Activated CD4-positive, alpha-beta T cell treated with anti-CD3 and anti-CD28 coated beads for 1 hour (primary cell): ENCODE data around the gene TAB3.

ENCODE experiments used
- DNase-seq: peaks from one replicate; pipeline ENCODE4 v3.0.0-alpha.2; 2020

The TAB3 gene

DNA sequence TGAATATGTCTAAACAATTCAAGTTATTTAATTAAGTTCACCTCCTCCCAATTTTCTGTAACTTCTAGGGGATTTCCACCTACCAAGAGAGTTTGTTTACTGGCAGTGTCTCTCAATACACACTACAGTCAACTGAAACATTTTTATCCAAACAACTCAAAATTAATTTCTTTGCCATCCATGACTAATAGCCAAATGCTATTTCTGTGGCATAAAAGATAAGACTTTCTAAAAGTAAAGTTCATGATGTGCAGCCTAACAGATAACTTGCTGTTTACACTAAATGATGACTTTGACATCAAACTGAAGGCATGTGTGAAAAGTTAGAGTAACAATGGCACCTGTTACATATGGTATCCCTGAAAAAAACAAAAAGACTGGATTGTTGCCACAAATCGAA lies 7.3 kb downstream of the TAB3 start:
- no peak for DNase-seq

DNA sequence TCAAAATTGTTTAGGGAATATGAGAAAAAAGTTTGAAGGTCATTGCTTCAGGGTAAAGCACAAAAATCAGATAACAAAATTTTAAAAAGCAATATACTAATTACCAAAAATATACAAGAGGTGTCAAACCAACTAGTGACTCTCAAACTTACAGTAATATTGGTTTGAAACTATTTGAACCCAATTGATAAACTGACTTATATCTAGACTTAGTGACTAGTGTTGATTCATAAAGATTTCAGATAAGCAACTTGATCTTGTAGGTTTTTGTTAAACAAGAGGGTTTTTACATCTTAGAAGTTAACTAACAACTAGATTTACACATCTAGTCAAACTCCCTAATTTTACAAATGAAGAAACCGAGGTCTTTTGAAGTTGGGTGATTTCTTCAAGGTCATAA lies 7.7 kb downstream of the TAB3 start:
- DNase-seq, result no peak

DNA sequence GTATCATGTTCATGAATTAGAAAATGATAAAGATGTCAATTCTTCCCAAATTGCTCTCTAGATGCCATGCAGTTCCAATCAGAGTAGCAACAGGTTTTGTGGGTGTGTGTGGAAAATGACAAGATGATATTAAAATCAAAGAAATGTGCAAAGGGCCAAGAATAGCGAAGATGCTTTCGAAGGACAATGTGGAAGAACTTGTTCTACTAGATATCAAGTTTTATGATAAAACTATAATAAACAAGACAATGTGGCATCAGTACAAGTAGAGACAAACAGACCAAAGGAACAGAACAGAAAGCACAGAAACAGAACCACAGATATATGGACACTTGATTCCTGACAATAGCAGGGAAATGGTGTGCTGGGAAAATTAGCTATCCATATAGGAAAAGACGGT lies 9.0 kb downstream of the TAB3 start:
- no peak for DNase-seq

DNA sequence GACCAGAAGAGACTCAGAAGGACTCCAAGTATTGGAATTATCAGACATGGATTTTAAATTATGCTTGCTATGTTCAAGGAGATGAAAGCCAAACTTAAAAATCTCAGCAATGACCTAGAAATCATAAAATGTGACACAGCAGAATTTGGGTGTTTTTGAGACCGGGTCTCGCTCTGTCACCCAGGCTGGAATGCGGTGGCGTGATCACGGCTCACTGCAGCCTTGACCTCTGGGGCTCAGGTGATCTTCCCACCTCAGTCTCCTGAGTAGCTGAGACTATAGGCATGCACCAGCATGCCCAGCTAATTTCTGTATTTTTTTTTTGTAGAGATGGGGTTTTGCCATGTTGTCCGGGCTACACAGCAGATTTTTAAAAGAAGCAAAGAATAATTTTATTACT lies 12.7 kb downstream of the TAB3 start:
- no peak for DNase-seq

DNA sequence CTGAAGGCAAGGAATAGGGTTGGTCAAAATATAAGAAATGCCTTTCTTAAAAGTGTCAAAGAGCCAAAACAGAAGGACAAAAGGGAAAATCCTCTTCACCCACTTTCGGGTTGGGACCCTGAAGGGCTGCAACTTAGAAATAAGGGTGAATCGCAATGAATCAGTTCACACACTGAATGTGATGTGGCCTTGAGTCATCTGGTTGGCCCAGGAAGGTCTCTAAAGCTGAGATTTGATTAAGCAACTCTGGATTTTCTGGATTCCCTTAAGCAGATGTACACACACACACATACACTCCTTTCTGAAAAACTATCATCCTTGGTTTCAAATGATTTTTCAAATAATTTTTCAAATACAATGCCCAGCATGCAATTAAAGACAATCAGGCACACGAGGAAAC lies 13.1 kb downstream of the TAB3 start:
- no peak for DNase-seq

DNA sequence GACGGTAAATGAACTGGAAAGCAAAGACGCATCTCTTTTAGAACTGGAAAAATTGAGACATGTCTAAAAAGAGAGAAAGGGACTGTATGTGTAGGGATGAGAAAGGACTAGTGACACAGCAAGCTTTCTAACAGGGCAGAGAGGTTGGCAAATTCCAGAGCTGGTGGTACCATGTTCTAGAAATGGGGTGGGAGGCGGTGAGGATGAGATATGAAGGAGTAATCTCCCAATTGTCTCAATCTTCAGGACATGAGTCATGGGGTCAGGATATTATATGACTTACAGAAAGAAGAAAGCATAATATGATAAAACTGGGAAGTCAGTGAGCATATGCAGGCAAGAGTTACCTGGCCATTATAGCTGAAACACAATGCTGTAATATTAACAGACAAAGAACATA lies 14.2 kb downstream of the TAB3 start:
- no peak for DNase-seq

DNA sequence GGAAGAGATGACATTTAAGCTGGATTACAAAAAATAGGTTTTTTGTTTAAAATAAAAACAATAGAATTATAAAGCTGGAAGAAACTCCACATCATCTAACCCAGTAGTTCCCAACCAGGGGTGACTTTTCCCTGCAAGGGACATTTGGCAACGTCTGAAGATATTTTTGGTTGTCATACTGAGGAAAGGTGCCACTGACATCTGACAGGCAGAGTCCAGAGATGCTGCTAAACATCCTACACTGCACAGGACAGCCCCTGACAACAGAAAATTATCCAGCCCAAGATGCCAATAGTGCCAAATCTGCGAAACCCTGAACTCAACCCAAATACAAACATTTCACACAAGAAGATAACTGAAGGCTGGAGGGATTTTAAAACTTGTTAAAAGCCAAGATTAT lies 18.5 kb downstream of the TAB3 start:
- DNase-seq, result no peak

DNA sequence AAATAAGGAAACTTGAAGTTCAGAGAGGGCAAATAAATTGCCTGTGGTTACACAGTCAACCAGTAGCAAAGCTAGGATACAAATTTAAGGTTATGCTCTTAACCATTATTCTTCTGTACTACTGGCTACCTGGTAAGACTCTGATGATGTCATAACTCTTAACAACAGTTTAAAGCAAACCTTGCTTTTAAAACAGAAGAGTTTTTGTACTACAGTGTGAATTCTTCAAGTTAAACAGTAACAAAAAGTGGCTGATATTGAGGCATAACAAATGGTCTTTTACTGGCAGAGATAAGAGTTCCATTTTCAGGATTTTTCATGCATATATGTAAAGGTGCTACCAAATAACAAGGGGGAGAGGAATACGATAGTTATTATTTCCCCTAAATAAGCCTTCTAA lies 23.4 kb downstream of the TAB3 start:
- DNase-seq, result no peak

DNA sequence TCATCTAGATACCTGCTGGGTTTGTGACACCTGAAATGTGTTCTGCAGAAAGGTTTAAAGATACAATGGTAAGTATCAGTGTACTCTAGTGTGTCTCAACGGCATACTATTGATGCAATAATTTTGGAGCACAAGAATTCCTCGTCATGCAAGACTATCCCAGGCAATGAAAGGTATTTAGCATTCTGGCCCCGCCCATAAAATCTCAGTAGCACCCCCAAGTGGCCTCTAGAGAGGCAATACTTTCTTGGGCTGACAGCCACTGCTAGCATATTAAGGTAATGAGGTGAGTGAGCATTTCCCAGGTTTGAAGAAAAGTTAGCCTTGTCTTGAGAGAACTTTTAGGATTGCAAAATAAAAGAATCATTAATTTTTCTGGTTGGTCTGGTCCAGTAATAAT lies 24.0 kb downstream of the TAB3 start:
- no peak for DNase-seq

DNA sequence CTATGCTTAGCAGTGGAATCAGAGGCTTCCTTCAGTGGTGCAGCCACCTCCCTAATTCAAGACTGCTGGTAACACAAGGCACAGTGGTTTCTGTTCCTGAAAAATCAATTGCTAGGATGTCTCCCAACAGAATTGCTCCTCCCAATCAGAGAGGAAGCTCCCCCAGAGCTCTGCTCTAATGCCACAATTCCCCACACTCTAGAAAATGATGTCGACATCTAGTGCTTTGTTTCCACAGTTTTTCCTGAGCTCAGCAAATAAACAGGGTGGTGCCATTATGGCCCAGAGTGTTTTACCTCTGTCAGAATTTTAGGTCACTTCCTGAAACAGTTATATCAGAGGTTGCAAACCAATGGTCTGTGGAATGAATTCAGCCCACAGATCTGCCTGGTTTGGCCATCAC lies 24.7 kb downstream of the TAB3 start:
- no peak for DNase-seq

DNA sequence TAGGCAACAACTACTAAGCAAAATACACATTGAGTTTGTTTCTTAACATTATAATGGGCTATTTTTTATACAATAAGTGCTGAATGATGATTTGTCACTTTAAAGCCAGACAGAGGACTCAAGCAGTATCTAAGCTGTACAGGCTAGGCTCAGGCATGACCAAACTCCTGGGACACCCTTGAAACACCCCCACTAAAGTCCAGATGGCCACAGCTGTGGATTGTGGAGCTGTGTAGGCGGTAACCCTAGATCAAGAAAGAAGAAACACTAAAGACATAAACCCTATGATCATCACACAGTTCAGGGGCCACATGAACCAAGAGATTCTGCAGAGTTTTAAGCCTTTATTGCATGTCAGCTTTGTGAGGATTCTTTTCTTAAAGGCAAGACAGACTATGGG lies 25.1 kb downstream of the TAB3 start:
- DNase-seq, result no peak

DNA sequence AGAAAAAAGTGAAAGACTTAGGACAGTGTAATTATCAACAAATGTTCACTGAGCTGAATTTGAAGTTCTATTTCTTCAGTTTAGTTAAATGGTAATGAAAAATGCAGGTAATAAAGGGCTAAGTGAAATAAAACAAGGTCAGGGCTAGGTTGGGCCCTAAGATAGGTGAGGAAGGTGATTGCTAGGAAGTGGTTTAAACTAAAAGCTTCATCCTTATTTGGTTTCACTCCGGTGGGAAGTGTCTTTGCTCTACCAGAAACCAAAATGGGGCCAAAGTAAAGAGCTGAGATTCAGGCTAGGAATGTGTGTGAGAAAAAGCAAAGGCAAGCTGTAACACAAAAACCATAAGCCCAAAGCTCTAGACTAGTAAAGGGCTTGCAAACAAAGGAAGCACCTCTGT lies 31.0 kb downstream of the TAB3 start:
- DNase-seq, result no peak

DNA sequence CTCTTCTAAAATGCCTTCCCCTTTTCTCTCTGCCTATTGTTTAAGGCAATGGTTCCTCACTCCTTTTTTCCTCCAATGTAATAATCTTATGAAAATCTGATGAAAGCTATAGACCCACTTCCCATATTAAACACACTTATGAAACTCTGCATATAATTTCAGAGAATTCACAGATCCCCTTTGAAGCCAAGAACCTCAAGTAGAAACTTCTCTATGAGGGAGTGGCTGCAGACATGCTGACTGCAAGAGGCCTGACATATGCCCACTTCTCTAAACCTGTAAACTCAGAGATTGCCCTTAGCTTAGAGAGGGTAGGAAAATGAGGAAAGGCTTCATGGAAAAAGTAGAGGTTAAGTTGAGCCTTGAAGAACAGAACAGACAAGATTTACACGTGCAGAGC lies 37.6 kb downstream of the TAB3 start:
- DNase-seq, result no peak

DNA sequence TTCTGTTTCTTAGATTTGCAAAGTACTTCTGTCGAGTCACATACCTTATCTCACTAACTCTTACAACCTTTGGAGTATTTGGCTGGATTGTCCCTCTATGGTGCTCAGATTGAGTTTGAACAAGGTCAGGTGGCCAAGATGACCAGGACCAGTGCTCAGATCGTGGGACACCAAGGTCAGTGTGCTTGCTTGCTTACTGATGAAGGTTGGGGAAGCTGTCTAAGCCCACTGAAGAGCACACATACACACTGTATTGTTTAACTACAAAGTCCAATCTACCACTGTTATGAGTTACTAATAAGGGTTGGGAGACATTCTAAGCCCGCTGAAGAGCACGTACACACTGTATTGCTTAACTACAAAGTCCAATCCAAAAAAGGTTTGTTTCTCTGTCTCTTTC lies 53.7 kb downstream of the TAB3 start:
- no peak for DNase-seq

DNA sequence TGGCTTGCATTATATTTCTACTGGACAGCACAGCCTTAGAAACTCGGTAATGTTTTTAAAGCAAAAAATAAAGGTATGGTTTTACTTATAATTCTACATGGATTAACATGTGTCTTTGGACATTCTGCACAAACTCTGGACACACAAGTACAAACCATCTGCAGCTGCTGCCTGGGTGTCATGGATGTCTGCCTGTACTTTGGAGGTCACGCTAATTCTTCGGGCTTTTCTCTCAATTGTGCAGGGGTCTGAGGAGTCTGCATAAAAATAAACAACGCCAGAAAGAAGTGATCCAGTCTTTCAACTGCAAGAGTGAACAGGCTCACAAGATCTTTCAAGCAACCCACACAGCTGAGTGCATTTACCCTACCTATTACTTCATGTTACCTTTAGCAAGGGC lies 55.2 kb downstream of the TAB3 start:
- no peak for DNase-seq

DNA sequence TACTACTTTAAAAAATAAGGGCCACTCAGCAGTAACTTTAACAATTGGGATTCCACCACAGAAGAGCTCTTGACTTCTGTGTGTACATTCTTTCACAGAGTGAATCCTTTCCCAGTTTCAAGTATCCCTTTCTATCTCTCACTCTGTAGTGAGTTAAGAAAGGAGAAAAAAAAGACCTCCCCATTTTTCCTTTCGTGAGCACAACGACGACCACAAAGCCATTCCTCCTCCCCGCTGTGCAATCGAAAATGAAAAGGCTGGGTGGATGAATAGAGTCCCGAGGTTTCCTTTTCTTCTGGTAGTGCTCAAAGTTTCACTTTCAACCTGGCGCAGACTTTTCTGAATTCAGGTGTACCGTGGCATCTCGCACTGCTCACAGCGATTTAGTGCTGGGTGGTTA lies 58.0 kb downstream of the TAB3 start:
- DNase-seq, result no peak

DNA sequence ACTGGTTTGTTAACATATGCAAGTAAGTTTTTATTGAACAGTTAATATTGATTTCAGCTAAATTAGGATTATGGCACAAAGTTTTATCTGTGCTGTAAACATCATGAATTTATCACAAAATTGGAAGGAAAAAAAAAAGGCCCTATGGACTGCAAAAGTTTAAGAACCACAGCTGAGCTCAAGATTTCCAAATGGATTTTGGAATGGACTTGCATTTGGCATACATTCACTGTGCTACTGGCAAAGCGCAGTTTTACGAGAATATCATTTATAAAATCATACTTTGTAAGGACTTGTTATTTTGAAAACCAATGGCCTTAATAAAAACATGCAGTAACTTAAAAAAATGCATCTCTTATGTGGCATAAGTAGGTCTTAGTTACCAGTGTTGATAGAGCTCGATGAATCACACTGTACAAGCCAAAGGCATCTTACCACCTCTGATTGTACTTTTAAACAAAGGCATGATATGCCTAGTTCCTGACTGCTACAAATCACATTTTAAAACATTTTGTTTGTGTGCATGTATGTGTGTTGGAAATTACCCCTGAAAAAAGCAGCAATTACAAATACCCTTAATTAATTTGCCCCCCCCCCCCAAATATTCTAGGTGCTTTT lies 58.6 kb downstream of the TAB3 start:
- DNase-seq, result no peak

DNA sequence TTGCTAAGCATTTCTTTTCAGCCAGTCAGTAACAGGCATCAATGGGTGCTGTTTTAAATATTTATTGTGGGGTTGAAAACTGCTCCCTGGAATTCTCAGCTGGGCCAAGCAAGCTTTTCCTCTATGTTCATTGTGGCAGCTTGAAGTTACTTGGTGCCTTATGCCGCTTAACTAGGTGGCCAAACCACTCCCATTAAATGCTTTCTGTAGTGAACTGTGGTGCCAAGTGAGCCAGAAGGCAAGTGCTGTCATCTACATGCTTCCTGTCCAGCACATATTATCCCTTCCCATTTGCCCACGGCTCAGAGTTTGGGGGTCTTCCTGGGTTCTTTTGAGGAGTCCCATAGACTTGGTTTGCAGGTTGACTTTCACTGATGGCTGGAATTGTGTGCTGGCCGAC lies 64.8 kb downstream of the TAB3 start:
- no peak for DNase-seq

DNA sequence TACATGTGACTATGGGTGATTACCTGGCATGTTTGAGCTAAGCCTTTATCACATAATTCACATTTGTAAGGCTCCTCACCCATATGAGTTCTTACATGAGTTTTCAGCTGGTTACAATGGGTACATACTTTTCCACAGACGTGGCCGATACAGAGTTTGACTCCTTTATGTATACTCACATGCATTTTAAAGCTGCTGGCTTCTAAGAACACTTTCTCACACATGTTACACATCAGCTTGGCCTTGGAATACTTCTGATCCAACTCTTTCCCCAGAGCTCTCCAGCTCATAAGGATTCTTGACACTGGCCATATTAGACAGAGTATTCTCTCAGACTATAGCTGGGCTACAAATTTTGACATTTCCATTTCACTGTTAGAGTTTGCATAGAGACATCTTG lies 66.3 kb downstream of the TAB3 start:
- no peak for DNase-seq

DNA sequence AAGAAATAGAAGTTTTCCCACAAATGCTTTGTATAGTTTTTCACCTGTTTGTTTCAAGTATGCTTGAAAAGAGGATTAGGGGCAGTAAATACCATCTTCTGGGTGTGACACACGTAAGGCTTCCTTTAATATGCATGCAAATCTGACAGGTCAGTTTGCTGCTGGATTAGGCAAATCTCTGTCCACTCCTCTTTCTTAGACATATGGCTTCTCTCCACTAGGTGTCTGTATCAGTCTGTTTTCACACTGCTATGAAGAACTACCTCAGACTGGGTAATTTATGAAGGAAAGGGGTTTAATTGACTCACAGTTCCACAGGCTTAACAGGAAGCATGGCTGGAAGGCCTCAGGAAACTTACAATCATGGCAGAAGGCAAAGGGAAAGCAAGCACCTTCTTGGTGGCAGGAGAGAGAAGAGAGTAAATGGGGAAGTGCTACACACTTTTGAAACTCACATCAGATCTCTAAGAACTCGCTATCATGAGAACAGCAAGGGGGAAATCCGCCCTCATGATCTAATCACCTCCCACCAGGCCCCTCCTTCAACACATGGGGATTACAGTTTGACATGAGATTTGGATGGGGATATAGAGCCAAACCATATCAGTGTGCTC lies 66.9 kb downstream of the TAB3 start:
- DNase-seq, result no peak

DNA sequence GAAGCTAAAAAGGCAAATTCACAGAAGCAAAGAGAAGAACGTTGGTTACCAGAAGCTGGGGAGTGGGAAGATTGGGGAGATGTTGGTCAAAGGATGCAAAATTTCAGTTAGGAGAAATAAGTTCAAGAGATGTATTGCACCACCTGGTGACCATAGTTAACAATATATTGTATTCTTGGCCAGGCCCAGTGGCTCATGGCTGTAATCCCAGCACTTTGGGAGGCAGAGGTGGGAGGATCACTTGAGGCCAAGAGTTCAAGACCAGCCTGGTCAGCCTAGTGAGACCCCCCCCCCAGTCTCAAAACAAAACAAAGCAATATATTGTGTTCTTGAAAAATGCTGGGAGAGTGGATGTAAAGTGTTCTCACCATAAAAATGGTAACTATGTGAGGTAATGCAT lies 67.9 kb downstream of the TAB3 start:
- DNase-seq, result no peak

DNA sequence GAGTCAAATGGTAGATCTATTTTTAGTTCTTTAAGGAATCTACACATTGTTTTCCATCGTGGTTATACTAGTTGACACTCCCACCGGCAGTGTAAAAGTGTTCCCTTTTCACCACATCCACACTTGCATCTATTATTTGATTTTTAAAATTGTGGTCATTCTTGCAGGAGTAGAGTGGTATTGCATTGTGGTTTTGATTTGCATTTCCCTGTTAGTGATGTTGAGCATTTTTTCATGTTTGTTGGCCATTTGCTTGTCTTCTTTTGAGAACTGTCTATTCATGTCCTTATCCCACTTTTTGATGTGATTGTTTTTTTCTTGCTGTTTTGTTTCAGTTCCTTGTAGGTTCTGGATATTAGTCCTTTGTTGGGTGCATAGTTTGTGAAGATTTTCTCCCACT lies 70.0 kb downstream of the TAB3 start:
- no peak for DNase-seq

DNA sequence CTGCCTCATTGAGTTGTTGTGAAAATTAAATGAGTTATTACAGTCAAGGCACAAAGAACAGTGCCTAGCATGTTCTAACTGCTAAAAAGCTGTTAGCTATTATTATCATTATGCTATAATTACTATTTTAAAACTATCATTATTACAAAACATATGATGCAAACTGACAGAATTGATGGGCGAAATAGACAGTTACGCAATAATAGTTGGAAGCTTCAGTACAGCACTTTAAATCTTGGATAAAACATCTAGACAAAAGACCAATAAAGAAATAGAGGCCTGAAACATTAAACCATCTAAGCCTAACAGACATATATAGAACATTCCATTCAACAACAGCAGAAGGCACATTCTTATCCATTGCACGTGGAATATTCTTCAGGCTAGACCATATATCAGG lies 73.0 kb downstream of the TAB3 start:
- no peak for DNase-seq

DNA sequence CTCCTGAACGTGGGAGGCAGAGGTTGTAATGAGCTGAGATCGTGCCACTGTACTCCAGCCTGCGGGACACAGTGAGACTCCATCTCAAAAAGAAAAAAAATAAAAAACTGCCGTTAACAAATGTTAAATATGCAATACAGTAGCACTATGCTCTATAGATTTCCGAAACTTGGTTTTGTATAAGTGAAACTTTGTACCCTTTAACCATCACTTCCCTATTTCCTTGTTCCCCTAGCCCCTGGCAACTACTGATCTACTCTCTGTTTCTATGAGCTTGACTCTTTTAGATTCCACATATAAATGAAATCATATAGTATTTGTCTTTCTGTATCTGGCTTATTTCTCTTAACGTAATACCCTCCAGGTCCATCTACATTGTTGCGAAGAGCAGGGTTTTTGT lies 74.1 kb downstream of the TAB3 start:
- no peak for DNase-seq

DNA sequence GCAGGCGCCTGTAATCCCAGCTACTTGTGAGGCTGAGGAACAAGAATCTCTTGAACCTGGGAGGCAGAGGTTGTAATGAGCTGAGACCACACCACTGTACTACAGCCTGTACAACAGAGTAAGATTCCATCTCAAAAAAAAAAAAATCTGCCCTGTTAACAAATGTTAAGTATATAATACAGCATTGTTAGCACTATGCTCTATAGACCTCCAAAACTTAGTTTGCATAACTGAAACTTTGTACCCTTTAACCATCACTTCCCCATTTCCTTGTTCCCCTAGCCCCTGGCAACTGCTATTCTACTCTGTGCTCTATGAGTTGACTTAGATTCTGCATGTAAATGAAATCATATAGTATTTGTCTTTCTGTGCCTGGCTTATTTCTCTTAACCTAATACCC lies 76.7 kb downstream of the TAB3 start:
- no peak for DNase-seq
